ENCODE measurements around the gene JADE3.
A peak's percentile ranks its signal among the peaks of the same experiment; 100 is the strongest.
"Not testable (repeated sequence)": the region's sequence is repeated elsewhere in the genome, so short reads cannot be mapped to it uniquely, and the experiment has no call there.

JADE3 gene

DNA sequence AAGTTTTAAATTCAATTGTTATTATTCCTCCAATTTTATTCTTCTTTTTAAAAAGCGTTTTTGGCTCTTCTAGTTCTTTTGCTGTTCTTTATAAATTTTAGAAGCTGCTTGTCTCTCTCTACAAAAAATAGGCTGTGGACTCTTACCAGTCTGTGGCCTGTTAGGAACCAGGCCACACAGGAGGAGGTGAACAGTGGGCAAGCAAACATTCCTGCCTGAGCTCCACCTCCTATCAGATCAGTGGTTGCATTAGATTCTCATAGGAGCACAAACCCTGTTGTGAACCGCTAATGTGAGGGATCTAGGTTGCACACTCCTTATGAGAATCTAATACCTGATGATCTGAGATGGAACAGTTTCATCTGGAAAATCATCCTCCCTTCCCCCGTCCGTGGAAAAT lies 23.1 kb downstream of the JADE3 start:
- DNase-seq (ENCODE audit: low spot score), result no peak

DNA sequence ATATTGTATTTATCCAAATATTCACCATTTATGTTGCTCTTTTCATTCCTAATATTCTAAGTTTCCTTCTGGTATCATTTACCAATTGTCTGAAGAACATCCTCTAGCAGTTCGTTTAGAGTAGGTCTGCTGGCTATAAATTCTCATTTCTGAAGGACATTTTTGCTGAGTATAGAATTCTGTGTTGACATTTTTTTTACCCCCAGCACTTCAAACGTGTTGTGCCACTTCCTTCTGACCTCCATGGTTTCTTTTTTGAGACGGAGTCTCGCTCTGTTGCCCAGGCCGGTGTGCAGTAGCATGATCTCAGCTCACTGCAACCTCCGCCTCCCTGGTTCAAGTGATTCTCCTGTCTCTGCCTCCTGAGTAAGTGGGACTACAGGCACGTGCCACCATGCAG lies 26.4 kb downstream of the JADE3 start:
- no peak for DNase-seq (ENCODE audit: low spot score)

DNA sequence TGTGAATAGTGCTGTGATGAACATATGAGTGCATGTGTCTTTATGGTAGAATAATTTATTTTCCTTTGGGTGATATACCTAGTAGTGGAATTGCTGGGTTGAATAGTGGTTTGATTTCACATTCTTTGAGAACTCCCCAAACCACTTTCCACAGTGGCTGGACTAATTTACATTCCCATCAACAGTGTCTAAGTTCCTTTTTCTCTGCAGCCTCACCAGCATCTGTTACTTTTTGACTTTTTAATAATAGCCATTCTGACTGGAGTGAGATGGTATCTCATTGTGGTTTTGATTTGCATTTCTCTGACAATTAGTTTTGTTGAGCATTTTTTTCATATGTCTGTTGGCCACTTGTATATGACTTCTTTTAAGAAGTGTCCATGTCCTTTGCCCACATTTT lies 29.1 kb downstream of the JADE3 start:
- no peak for DNase-seq (ENCODE audit: low spot score)

DNA sequence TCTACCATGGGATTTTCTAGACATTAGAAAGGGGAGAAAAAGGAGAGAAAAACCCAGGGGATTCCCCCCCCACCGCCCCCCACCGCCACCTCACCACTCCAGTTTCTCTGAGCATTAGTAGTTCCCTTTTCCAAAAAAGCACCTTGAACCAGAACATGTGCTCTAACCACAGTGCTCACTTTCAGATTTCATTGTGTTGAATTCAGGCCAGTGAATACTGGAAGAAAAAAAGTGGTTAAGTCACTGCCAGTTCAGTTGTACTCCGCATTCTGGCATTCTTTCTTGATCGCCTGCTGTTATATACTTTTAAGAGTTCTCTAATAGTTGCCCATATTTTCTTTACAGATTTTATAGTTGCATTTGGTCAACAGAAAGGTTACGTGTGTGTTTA lies 40.9 kb downstream of the JADE3 start:
- DNase-seq (ENCODE audit: low spot score), result no peak

DNA sequence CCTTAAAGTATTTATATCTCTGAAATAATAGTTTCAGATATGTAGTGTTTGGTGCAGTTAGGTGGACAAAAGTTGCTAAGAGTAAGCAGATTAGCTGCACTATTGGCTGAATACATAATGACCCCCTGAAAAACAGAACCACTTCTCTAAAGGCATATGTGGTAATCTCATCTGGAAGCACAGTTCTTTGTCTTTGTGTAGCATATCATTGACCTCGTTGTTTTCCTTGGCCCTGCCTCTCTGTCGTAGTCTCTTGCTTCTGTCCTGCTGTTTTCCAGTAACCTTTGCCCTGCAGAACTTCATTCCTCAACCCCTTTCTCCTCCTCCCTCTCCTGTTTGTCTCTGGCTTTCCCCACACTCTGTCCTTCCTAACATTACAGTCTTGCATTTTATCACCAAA lies 41.4 kb downstream of the JADE3 start:
- peak; percentile 56 for DNase-seq (ENCODE audit: low spot score)

DNA sequence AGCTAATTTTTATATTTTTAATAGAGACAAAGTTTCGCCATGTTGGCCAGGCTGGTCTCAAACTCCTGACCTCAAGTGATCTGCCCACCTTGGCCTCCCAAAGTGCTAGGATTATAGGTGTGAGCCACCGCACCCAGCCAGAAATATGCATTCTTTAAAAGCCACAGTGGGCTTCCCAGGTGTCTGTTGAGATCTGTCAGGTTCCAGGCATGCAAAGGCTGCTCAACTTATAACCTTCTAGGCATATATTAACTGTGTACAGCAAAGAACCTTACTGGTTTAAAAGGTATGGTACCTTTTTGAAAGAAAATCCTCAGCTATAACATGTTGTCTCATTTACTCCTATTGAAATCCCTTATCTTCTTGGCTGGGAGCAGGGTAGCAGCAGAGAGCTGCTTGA lies 42.5 kb downstream of the JADE3 start:
- DNase-seq (ENCODE audit: low spot score), result no peak

DNA sequence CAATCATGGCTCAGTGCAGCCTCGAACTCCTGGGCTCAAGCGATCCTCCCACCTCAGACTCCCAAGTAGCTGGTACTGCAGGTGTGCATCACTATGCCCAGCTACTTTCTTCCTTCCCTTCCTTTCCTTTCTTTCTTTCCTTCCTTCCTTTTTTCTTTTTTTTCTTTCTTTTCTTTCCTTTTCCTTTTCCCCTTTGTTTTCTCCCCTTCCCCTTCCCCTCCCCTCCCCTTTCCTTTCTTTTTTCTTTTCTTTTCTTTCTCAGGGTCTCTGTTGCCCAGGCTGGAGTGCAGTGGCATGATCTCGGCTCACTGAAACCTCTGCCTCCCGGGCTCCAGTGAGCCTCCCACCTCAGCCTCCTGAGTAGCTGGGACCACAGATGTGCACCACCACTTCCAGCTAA lies 44.4 kb downstream of the JADE3 start:
- DNase-seq (ENCODE audit: low spot score), result not testable (repeated sequence)

DNA sequence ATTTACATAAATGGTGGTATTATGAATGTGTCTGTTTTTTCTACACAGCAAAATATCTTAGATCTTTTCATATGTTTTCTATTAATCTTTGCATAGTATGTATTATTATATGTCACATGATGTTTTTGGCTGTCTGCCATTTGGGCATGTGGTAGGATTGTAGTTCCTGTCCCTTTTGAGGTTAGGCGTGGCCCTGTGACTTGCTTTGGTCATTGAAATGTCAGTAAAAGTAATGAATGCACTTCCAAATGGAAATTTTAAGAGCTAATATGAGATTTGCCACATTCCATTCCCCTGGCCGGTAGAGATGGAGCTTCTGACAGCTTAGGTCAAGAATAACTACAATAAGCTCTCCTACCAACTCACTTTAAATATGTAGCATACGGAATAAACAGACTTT lies 45.1 kb downstream of the JADE3 start:
- DNase-seq (ENCODE audit: low spot score), result no peak

DNA sequence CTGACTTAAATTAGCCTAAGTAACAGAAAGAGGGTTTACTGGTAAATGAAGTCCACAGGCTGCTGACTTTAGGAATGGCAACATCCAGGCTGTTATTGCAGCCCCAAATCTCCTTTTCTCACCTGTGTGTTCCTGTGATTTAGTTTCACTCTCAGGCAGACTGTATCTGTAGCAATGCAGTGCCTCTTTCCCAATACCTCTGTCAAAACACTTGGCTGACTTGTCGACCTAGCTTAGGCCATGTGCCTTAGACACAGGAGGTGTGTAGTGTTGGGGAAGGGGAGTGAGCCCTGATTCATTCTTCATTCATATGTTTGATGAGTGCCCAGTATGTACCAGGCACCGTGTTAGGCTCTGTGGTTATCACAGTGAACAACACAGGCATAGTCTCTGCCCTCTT lies 46.9 kb downstream of the JADE3 start:
- DNase-seq (ENCODE audit: low spot score), result no peak

DNA sequence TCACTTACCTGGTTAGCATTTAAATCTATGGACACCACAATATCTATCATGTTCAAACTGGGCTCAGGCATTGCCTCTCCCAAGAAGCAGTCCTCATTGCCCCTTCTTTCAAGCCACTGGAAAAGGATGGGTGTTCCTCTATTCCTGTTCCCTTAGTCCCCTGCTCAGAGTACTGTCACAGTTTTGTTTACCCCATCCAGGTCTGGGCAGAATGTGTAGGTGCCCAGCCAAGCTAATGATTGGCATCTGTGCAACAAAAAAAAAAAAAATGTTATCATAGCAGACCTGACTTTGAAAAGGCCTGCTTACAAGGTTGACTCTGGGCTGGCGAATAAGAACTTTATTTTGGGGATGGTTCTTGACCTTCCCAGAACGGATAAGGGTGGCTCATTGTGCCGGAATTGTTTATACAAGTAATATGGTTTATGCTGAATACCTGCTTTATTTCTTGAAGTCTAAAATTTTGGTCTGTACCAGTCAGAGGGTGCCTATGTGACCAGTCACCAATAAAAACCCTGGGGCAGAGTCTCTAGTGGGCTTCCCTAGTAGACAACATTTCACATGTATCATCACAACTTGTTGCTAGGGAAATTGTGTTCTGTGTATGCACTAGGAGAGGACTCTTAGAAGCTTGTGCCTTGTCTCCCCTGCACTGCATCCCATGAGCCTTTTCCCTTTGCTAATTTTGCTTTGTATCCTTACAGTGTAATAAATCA lies 47.9 kb downstream of the JADE3 start:
- DNase-seq (ENCODE audit: low spot score), result no peak

DNA sequence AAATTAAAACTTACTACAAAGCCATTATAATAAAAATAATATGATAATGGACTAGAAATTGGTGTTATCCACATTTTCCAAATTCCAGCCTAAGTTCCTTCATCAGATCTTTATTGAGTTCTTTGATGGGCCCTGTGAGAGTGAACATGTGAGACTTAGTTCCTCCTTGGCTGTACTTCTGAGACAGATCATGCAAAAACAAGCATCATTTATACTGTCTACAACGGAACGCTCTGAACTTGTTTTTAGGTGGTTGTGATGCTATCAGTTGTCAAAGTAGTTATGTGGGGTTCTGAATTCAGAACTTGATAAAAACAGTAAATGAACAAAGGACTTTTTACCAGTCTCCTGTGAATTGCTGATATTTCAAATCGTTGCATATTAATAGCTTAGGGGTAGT lies 48.9 kb downstream of the JADE3 start:
- DNase-seq (ENCODE audit: low spot score), result no peak

DNA sequence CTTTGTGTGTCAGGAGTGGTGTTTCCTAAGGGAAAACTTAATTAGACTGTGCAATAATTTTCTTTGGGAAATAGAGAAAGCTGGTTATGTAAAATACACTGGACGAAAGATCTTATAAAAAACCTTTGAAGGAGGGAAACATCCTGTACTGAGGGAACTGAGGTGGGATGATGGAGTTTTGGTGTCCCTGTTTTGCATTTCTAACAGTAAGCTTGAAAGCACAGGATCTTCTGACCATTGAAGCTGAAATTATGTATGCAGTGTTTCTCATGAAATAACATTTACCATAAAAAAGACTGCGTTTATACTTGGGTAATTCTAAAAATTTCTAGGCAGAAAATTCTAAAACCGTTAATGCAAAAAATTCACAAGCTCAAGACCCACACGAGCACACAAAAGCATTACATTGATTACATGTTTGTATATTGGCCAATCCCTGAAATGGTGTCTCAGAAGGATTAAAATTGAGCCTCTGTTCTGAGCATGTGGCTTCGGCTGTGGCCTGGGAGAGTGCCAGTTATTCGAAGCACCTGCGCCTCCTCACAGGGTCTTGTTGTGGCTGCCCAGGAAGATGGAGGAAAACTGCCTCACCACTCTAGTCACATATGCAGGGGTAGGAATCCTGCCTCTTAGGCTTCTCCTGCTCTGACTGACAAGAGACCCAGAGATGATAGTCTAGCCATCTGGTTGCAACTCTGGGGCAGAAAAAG lies 49.5 kb downstream of the JADE3 start:
- DNase-seq (ENCODE audit: low spot score), result no peak

DNA sequence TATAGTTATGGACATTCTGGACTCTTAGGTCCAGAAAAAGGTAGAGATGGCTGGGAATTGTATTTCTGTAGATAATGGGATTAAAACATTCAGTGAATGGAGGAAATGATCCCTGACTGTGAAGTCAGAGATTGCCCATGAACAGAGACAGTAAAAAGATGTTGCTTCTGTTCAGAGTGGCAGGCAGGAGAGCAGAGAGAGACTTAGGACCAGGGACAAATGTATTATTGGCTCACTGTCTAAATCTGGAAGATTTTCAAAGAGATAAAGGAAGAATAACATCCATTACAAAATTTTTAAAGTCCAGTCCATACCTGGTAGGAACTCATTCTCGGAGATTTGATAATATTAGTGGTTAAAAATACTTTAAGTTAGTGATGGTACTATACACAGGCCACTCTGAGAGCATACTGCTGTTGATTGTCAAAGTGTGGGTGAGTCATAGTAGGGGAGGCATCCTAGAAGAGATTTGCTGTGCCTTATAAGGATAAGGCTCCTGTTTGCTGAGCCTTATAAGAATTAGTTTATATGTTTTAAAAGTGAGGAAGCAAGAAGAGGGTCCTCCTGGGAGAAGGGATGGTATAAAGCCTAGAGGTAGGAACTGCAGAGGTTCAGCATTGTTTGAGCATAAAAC lies 53.0 kb downstream of the JADE3 start:
- no peak for DNase-seq (ENCODE audit: low spot score)

DNA sequence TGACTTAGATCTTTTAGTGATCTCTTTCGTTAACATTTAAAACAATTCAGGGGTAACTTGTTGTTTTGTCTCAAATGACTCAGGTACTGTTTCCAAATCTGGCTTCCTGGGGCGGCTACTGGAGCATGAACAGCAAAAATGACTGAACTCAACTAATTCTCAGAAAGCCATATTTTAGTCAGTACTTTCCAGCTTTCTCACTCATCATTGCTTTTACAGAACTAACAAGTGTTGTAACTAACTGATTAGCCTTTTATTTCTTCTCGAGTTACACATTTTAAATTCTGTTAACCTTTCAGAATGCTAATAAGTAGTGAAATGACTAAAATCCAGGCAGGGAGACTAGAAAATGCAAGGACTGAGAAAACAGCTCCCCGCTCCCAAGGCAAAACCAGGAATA lies 55.3 kb downstream of the JADE3 start:
- DNase-seq (ENCODE audit: low spot score), result no peak

DNA sequence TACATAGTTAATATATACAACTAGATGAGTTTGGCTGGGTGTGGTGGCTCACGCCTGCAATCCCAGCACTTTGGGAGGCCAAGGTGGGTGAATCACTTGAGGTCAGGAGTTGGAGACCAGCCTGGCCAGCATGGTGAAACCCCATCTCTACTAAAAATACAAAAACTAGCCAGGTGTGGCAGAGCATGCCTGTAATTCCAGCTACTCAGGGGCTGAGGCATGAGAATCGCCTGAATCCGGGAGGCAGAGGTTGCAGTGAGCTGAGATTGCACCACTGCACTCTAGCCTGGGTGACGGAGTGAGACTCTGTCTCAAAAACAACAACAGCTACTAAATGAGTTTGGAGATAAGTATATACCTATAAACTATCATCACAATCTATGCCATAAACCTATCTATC lies 64.8 kb downstream of the JADE3 start:
- DNase-seq (ENCODE audit: low spot score), result not testable (repeated sequence)

DNA sequence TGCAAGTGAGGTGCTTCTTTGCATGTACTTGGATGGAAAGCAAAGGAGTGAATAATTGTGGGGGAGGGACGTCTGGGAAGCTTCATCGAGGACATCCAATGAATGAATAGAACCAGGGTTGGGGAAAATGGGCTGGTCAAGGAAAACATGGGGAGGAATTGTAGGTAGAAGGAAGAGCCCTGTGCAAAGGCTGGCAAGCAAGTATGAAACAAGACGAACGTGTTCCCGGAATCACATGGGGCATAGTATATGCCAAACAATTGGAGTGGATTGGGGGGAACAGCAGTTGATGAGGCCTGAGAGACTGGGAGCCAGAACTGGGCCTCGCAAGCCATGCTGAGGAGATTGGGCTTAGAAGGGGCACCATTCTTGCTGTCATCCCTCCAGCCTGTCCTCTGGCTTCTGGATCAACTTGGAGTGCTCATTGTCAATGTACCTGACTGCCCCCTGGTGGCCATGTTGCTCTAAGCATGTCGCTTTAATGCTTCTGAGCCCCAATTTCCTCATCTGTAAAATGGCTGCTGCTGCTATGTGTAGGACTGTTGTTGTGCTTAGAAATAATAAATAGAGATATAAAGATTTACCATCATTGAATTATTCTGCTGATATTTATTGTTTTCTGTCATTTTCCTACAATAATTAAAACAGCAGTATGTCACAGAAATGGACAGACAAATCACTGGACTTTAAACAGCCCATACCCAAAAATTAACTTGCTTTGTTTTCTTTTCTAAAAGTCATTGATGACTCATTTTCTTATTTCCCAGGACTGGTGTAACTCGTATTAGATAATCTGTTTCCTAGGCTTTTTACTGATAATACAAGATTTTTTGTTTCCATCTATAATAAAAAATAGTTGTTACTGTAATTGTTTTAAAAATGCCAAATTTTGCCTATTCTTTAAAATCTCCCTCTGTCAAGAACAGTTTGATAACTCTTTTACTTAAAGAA lies 66.4 kb downstream of the JADE3 start:
- peak; percentile 69 for DNase-seq (ENCODE audit: low spot score)

DNA sequence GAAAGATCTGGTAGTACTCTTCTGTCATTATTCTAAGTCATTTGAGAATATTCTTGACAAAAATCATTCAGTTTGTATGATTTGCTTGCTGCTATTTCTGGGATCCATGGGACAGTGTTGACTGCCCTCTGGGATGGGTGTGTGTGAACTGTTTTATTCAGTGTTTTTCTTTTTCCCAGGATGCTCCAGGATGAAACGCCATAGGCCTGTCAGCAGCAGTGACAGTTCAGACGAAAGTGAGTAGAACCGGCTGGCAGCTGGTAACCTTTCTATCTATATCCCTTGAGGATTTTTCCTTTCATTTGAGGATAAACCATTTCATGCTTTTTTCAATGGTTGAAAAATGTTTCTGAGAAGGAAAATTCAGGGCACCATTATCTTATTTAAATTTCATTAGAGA lies 72.5 kb downstream of the JADE3 start:
- DNase-seq (ENCODE audit: low spot score), result no peak

DNA sequence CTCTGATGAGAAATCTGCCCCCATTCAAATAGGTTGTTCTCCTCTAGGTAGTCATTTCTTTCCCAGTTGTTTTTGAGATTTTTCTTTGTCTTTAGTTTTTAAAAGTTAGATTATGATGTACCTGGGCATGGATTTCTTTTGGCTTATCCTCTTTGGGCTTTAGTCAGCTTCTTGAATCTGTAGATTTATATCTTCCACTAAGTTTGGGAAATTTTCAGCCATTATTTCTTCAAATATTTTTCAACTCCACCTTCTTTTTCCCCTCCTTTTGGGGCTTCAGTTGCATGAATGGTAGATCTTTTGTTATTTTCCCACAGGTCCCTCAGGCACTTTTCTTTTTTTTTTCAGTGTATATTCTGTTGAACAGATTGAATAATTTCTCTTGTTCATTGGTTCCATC lies 77.3 kb downstream of the JADE3 start:
- no peak for DNase-seq (ENCODE audit: low spot score)

DNA sequence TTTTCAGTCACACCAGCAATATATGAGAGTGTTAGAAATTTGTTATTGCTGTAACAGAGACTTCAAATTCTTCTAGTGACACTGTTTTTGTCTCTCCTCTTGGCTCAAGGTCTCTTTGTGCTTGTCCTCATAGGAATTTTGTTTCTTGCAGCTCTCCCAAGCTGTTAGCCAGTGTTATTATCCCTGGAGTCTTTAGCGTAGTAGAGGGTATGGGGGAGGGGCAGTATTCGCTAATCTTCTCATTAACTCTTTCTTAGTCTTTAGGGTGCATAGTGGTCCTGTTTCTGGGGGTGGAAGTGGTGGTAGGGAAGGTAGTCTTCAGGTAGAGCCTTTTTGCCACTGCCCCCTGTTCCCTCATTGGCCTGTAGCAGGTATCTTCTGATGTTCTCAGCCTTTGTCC lies 79.4 kb downstream of the JADE3 start:
- DNase-seq (ENCODE audit: low spot score), result no peak

DNA sequence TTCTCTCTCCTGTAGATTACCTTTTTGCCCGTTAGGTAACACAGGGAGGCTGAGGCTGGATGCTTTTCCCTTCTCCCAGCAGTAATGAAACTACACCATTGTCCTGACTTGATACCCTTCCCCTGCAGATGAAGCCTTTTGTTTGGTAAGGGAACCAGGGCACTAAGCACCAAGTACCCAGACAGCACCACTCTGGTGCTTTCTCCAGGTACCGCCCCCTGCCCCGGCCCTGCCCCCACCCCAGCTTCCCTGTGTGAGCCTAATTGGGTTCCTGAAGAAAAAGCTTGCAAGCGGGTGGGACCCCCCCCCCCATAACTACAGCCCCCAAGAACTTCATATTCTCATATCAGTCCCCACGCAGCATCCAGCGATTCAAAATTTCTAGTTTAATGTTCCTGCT lies 79.8 kb downstream of the JADE3 start:
- DNase-seq (ENCODE audit: low spot score), result no peak

DNA sequence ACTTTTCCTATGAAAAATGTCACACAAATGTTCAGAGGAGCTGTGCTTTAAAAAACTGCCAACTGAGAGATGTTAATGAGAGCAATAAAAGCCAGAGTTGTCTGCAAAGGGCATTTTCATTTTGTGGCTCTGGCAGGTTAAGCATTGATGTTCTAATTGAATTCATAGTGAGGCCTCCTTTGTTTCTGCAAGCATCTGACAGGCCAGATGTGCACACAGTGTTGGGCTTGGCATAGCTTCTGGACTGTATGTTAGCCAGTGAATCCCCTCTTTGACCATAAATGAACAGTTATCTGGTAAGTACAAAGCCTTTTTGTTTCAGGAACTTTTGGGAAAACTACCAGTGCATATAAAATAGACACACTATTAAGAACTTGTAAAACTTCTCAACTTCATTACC lies 81.9 kb downstream of the JADE3 start:
- no peak for DNase-seq (ENCODE audit: low spot score)

DNA sequence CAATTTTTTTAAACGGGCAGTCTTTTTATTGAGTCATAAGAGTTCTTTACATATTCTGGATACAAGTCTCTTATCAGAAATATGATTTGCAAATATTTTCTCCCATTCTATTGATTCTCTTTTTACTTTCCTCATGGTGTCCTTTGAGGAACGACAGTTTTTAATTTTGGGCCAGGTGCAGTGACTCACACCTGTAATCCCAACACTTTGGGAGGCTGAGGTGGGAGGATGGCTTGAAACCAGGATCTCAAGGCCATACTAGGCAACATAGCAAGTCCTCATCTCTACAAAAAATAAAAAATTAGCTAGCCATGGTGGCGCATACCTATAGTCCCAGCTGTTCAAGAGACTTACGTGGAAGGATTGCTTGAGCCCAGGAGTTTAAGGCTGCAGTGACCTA lies 99.9 kb downstream of the JADE3 start:
- DNase-seq (ENCODE audit: low spot score), result no peak
